Stimulated activated CD4-positive, alpha-beta T cell treated with anti-CD3 and anti-CD28 coated beads, Interleukin-12 subunit alpha, Interleukin-12 subunit beta, amount 100 ng/mL, for 24 hours (primary cell): ENCODE results near the gene DLEU7.

Source experiments
- DNase-seq, 2 experiments: peaks; one replicate each; pipeline ENCODE4 v3.0.0-alpha.2; 2020; ENCODE audit warnings: low read depth in 2 of 2

Gene DLEU7

DNA sequence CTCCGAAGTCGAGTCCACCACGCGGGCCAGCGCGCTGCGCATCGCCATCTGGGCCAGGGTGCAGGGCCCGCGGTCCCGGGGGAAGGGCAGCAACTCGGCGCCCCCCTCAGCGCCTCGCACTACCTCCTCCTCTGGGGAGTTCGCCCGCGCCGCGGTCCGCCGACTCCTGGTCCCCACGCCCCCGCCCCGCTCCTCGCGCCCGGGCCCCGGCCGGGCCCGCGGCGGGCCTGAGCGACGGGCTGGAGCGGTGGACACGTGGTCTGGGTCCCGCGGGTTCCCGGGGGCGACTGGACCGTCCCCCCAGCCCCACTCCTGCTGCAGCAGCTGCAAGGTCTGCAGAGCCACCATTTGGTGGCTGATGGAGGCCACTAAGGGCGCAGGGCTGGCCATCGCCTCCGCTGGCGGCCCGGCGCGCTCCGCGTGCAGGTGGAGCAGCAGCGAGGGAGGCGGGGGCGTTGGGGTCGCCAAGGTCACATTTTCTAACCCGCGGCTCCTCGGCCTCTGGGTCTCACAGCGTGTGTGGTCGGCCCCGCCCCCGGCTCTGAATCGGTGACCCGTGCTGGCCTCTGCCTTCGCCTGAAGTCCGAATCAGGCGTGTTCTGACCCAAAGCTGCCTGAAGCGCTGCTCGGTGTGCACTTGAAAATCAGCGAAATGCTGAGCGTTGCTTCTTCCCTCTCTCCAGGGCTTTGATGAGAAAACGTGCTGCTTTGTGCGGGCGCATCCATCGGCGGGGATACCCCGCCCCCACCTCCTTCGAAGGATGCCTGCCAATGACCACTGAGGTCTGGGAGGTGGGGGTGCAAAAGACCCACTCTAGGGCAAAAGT, at the start of gene DLEU7:
DLEU7 (minus strand) TSS at position 436 of the 827 bp plus-strand sequence; CDS start at position 390, 46 bp downstream.
- DNase-seq, result no peak

GRCh38 chr13:50892210-50892944, 48.9 kb upstream of the DLEU7 start:
- no peak for DNase-seq

DNA sequence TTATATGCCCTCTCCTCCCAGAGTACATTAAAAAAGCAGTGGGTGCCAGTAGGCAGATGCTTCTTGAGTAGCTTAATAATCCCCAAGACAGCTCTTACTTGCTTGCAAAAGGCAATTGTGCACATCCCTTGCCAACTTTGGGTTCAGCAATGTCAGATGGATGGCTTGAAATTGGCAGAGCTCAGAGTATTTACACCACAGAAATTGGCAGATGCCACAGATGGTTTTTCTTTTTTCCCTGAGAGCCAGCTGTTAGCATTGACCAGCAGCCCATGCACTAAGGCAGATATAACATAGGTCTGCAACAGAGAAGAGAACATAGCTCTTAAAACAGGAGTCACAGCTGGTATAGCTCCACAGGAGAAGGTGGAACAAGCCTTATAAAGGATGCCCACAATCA, 47.7 kb upstream of the DLEU7 start:
- no peak for DNase-seq

DNA sequence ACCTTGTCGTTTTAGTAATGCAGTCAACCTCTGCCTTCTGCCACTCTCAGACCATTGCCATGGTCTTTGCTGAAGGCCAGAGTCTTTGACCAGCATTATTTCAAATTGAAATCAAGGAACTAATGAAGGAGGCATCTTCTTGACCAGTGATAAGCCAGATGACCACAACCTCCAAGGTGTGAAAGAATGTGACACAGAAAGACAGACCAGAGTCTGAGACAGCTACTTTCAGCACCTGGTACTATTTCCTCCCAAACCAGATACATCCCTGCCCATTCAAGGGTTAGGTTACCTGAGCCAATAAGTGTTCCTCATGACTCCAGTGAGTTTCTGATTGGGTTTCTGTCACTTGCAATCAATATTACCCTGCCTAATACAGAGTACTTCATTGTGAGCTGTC, 45.8 kb upstream of the DLEU7 start:
- DNase-seq, result no peak

- no peak for DNase-seq
Measured at GRCh38 chr13:50888362-50888761, 44.9 kb upstream of the DLEU7 start.

GRCh38 chr13:50887151-50887550, 43.7 kb upstream of the DLEU7 start:
- DNase-seq, result no peak

GRCh38 chr13:50884265-50884664, 40.8 kb upstream of the DLEU7 start:
- no peak for DNase-seq

DNA sequence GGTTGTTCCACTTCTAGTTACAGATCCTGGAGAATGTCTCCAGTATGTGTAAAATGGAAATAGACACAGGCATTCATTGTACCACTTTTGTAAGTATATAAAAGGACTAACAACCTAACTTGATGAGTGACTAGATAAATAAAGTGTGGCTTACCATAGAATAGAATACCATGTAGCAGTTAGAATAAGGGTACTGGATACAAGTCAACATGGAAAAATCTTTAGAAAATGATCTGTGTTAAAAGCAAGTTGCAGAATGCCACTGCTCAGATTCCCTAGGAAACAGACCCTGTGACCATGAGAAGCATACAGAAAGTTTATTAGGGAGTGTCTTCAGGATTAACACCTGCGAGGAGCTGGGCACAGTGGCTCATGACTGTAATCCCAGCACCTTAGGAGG, 40.2 kb upstream of the DLEU7 start:
- no peak for DNase-seq

DNA sequence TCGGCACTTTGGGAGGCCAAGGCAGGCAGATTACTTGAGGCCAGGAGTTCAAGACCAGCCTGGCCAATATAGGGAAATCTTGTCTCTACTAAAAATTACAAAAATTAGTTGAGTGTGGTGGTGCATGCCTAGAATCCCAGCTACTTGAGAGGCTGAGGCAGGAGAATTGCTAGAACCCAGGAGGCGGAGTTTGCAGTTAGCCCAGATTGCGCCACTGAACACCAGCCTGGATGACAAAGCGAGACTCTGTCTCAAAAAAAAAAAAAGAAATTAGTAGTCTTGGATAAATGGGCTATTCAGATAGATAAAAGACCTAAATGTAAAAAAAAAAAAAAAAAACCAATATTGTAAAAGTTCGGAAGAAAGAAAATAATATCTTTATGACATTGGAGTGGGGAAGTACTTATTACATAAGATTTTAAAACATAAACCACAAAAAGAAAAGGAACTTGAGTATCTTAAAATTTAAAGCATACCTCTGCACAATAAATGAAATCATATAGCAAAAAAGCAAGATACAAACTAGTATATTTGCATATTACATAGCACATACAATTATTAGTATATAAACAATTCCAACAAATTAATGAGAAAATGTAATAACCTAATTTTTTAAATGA, 39.4 kb upstream of the DLEU7 start:
- DNase-seq, result no peak

DNA sequence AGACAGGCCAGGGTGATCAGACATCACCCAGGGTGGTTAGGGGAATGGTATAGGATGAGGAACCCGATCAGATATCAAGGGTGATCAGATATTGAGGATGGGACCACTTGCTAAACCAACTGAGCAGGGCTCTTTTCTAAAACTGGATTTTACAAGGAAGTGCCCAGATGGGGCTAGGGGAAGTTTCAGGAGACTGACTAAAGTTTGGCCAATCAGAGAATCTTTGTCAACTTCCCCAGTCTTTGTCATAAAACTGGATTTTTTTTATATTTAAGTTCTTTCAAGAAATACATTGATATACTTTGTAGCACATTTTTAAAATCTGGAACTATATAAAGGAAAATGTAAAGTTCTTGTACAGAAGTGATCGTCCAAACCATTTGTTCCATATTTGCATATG, 30.5 kb upstream of the DLEU7 start:
- no peak for DNase-seq

DNA sequence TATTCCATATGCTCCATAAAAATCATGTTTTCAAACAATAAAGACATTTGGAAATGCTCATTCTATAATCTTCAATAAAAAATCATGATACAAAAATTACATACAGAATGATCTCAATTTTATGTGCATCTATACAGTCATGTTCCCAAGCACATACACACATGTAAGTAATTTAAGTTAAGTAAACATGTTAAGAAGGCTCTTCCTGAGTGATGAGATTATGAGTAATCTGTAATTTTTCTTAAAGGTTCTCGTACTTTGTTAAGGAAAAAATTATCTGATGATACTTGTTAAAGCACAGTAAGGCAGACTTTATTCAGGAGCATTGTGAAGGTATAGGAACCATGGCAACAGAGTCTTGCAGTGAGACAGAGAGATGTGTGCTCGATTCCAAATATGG, 30.0 kb upstream of the DLEU7 start:
- no peak for DNase-seq

DNA sequence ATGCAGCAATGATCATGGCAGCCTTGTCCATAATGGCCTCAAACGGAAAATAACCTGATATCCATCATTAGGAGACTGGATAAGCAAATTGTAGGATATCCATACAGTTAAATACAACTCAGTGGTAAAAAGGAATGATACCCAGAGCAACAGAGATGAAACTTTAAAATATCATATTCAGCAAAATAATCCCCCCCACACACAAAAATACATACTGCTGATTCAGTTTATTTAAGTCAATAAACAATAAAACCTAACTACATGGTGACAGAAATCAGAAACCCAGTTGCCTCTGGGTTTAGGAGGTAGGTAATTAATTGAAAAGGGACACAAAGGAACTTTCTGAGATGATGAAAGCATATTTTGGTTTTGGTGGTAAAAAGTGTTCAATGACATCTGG, 27.9 kb upstream of the DLEU7 start:
- DNase-seq, result no peak

- no peak for DNase-seq
Measured at GRCh38 chr13:50867637-50867945, 24.1 kb upstream of the DLEU7 start.

DNA sequence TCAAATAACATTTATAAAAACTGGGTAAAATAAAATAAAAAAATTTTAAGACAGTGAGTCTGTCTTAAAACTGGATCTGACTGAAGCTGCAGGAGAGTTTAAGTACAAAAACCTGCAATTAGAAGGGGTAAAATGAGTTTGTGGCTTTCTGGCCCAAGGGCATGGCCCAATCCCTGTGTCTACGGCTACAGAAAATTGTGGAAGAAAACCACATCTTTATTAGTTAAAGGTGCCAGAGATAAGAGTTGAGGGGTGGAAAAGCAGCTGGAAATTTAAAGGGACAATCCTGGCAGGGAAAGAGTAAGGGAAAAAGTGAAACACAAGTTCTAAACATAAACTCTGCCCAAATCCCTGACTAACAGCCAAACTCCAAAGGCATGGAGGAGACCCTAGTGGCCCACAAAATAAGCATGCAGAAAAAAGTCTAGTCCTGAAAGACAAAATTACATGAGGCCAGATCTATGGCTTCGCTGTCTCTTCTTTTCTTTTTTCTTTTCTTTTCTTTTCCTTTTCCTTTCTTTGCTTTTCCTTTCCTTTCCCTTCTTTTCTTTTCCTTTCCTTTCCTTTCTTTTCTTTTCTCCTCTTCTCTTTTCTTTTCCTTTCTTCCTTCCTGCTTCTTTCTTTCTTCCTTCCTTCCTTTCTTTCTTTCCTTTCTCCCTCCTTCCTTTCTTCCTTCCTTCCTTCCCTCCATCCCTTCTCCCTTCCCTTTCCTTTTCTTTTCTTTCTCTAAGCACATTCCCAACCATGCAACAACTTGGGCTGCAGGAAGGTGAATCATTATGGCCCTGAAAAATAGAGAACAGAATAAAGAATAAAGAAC, 23.5 kb upstream of the DLEU7 start:
- no peak for DNase-seq

DNA sequence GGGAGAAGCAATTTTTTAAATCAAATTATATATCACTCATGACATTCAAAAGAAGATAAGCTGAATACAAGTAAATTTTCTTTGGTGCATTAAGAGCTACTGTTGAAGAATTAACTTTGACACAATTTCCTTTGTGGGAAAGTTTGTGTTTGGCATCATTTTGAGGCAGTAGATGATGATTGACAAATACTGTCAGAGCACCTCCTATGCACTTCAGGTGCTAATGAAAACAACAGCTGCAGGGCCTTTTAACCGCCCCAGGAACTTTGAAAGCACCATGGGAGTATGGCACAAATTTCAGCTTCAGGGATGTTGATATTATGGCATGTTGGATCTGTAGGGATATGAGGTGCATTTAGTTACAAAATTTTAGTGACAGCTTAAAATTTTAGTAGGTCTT, 21.0 kb upstream of the DLEU7 start:
- DNase-seq, result no peak

GRCh38 chr13:50855681-50856080, 12.2 kb upstream of the DLEU7 start:
- DNase-seq, result no peak

DNA sequence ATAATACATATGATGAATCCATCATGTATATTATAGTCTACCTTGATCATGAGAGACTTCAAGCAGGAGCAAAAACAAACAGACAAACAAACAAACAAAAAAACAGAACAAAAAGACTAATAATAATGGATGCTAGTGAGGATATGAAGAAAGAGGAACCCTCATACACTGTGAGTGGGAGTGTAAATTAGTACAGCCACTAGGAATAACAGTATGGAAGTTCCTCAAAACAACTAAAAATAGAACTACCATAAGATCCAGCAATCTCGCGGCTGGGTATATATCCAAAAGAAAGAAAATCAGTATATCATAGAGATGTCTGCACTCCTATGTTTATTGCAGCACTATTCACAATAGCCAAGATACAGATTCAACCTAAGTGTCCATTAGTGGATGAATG, 7.0 kb upstream of the DLEU7 start:
- DNase-seq, result no peak

- DNase-seq, result no peak
Measured at GRCh38 chr13:50847501-50847900, 4.0 kb upstream of the DLEU7 start.

DNA sequence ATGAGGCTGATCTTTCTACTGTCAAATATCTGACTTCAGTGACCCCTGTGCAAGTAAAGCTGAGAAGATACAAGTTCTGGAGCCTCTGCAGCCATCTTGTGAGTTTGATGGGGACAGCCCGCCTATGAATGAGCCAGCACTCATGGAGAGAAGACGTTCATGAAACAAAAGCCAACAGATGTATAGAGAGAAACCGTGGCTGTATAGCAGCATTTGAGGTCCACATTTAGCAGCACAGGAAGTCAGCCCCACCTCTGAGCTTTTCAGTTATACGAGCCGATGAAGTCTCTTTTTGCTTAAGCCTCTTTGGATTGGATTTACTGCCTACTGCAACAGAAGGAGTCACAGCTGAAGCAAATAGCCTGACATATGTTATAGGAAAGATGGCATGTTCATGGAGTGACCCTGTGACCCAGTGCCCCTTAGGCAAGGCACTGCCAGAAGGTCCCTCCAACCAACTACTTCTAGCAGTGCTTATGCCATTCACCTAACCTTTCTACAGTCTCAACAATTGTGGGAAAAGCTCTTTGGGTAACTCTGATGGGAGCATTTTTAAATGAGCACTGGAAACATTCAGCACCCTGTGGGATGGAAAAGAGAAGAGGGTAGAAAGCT, 3.5 kb upstream of the DLEU7 start:
- DNase-seq, result no peak

- no peak for DNase-seq
Measured at GRCh38 chr13:50845211-50845610, 1.7 kb upstream of the DLEU7 start.

DNA sequence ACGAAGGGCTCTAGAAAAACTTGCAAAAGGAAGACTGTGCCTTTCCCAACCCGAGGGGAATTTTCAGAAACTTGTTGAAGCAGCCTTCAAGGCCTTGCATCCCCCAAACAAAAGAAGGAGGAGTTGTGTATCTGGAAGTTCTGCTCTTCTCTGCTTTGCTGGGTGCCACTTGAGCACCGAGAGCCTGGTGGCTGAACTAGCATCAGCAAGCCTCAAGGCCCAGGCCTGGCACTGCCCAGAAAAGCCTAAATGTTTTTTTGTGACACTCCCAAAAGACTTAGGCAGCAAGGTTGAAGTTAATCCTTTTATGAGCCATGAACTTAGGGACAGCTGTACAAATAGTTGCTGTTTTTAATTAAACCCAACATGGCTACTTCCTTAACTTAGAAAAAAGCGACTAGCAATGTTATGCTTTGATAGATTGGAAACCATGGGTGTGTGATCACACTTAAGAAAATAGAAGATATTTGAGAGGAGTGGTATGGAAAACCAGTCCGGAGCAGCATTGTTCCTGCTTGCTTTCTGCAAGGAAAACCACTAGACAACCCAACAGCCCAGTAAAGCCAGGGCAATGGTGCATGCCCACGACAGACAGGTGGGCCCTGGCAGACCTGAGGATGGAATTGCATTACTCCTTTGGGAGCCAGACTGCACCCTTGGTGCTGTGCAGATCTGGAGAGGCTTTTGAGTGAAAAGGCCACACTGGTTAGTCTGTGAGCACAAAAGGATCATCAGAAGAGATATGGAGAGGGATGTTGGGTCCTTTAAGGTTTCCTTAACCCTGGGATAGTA, 788 bp upstream of the DLEU7 start:
- DNase-seq, result no peak
